ENCODE results near the gene KDM1B.

Gene KDM1B

DNA sequence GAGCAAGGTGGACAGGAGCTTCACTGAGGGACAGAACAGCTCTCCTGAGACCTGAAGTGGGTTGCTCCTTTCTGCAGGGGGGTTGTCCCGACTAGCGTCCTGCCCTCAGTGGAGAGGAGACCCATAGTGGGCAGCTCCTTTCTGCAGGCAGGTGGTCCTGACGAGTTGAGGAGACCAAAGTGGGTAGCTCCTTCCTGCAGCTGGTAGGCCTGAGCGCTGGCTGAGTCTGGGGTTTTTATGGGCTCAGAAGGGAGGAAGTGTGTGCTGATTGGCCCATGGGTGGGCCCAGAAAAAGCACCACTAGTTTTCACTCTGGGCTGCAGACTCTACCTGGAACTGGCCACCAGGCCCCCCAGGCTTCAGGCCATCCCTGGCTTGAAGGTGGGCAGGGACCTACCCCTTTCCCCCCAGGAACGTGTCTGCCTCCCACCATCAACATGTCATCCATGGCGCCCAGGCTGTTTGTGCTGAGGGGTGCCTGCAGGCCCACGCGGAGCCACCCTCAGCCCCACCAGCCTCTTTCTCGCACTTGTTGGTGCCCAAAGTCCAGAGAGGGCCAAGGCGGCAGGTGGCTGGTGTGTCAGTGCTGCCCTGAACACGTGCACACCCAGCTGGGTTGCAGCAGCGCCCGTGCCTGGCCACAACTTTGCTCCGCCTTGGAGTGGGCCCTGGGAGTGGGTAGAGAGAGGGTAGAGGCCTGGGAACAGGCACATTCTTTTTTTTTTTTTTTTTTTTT is 110.7 kb downstream of the KDM1B start:
- Histone ChIP-seq H3K4me1 (ENCODE audit: insufficient read depth, low read length) (peaks cover 19% of the 10 kb centered on the region; the same call in 1 of the 2 replicates), H3K36me3 (ENCODE audit: insufficient read depth, low read depth, low read length) (peaks cover 22% of the 10 kb centered on the region), H3K4me3 (ENCODE audit: low read length) (peak overlapping the region; percentile 84), H3K27me3 (ENCODE audit: insufficient read depth, low read length) (no peaks in the 10 kb centered on the region; the same call in 1 of the 2 replicates), H3K9me3 (ENCODE audit: insufficient read depth, low read depth, low read length) (no peaks in the 10 kb centered on the region), H3K9ac (ENCODE audit: low read depth, low read length) (peak overlapping the region; percentile 91; the same call in 1 of the 2 replicates), H3K27ac (ENCODE audit: low read length) (no peak overlapping the region)

DNA sequence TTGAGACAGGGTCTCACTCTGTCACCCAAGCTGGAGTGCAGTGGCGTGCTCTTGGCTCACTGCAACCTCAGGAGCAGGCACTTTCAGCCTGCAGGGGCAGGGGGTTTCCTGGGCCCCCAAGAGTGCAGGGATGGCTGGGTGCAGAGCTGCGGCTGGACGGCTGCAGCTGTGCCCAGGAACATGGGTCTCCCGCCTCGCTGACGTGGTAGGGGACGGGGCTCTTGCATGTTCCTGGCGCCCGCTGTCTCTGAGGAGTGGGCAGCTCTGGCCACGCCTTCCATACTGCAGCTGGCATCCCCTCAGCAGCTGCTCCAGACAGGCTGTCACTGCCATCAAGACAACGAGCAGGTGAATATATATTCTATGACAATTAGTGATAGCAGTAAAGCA is 111.3 kb downstream of the KDM1B start:
- Histone ChIP-seq H3K27ac (ENCODE audit: low read length) (no peak overlapping the region), H3K9ac (ENCODE audit: low read depth, low read length) (no peak overlapping the region), H3K4me1 (ENCODE audit: insufficient read depth, low read length) (peaks cover 17% of the 10 kb centered on the region; the same call in 1 of the 2 replicates), H3K4me3 (ENCODE audit: low read length) (no peak overlapping the region), H3K27me3 (ENCODE audit: insufficient read depth, low read length) (no peaks in the 10 kb centered on the region; the same call in 1 of the 2 replicates), H3K9me3 (ENCODE audit: insufficient read depth, low read depth, low read length) (no peaks in the 10 kb centered on the region), H3K36me3 (ENCODE audit: insufficient read depth, low read depth, low read length) (peaks cover 17% of the 10 kb centered on the region)

DNA sequence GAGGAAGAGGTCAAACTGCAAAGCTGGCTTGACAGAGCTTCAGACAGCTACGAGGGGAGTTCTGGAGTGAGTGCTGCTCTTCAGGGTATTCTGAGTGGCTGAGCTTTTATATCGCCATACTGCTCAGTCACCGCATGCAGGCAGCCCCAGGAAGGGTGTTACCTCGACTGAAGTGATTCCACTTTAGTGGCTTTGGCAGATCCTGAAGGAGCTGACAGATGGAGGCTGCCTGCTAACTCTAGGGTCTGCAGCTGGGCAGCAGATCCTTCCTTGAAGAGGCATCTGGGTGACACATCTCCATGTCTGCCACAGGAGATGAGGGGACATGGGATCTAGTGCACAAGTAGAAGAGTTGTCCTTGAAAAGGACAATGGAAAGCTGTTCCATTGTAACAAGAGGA is 112.8 kb downstream of the KDM1B start:
- peaks cover 9% of the 10 kb centered on the region; the same call in 1 of the 2 replicates for H3K4me1 ChIP-seq (ENCODE audit: insufficient read depth, low read length)
- H3K27me3 ChIP-seq (ENCODE audit: insufficient read depth, low read length): no peaks in the 10 kb centered on the region; the same call in 1 of the 2 replicates
- H3K36me3 ChIP-seq (ENCODE audit: insufficient read depth, low read depth, low read length): peaks cover 2% of the 10 kb centered on the region; the same call in 1 of the 2 replicates

DNA sequence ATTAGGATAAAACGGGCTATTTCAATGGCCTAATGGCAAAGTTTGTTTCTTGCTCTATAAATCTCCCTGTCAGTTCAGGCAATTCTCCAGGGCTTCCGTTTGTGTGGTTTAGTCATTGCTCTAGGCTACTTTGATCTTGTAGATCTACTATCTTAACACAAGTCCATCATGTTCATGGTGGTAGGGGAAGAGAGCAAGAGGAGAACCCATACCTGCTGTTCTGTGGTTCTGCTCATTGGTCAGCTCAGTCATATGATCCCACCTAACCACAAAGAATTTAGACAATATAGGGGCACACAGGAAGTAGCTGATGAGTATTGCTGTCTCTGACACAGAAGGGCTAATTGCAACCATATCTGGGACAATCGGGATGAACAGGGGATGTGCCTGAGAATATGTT is 114.0 kb downstream of the KDM1B start:
- Histone ChIP-seq H3K9me3 (ENCODE audit: insufficient read depth, low read depth, low read length) (no peaks in the 10 kb centered on the region), H3K4me1 (ENCODE audit: insufficient read depth, low read length) (peaks cover 9% of the 10 kb centered on the region; the same call in 1 of the 2 replicates), H3K27ac (ENCODE audit: low read length) (no peak overlapping the region), H3K27me3 (ENCODE audit: insufficient read depth, low read length) (no peaks in the 10 kb centered on the region; the same call in 1 of the 2 replicates), H3K9ac (ENCODE audit: low read depth, low read length) (no peak overlapping the region), H3K4me3 (ENCODE audit: low read length) (no peak overlapping the region), H3K36me3 (ENCODE audit: insufficient read depth, low read depth, low read length) (no peaks in the 10 kb centered on the region)

More for the DNA sequence above, 112.8 kb downstream of the KDM1B start:
- no peak overlapping the region for H3K27ac ChIP-seq (ENCODE audit: low read length)
- no peak overlapping the region for H3K4me3 ChIP-seq (ENCODE audit: low read length)
- H3K9me3 ChIP-seq (ENCODE audit: insufficient read depth, low read depth, low read length): no peaks in the 10 kb centered on the region
- H3K9ac ChIP-seq (ENCODE audit: low read depth, low read length): no peak overlapping the region

DNA sequence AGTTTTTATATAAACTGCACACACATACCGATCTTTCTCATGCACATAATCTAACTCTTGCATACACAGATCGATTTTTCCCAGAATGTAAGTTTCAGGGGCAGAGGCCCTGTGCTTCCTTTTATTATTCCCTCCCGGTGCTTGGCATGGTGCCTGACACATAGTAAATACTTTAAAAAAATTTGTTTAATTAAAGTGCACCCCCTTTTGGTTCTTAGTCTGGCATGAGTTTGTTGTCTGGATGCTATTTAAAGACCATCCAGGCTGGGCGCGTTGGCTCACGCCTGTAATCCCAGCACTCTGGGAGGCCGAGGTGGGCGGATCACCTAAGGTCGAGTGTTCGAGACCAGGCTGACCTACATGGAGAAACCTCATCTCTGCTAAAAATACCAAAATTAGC is 114.5 kb downstream of the KDM1B start:
- Histone ChIP-seq H3K9ac (ENCODE audit: low read depth, low read length) (no peak overlapping the region), H3K27me3 (ENCODE audit: insufficient read depth, low read length) (no peaks in the 10 kb centered on the region; the same call in 1 of the 2 replicates), H3K4me1 (ENCODE audit: insufficient read depth, low read length) (peaks cover 9% of the 10 kb centered on the region; the same call in 1 of the 2 replicates), H3K9me3 (ENCODE audit: insufficient read depth, low read depth, low read length) (no peaks in the 10 kb centered on the region), H3K36me3 (ENCODE audit: insufficient read depth, low read depth, low read length) (no peaks in the 10 kb centered on the region), H3K27ac (ENCODE audit: low read length) (no peak overlapping the region), H3K4me3 (ENCODE audit: low read length) (no peak overlapping the region)

DNA sequence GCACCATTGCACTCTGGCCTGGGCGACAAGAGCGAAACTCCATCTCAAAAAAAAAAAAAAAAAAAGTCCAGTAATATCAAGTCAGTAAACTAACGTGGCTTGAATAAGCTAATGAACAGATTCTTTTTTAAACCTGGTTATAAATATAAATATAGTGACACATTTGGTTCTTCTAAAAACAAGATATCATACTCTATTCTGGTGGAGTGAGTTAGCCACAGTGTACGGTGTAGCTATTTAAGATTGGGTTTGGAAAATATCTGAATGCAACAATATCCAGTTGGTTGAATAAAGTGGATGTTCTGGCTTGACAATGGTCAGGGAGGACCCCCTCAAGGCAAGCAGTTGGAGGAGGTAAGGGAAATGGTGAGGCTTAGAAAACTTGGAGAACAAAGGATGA is 115.0 kb downstream of the KDM1B start:
- H3K27ac ChIP-seq (ENCODE audit: low read length): no peak overlapping the region
- H3K9ac ChIP-seq (ENCODE audit: low read depth, low read length): no peak overlapping the region
- peaks cover 5% of the 10 kb centered on the region for H3K27me3 ChIP-seq (ENCODE audit: insufficient read depth, low read length)
- H3K4me1 ChIP-seq (ENCODE audit: insufficient read depth, low read length): peaks cover 6% of the 10 kb centered on the region; the same call in 1 of the 2 replicates
- H3K36me3 ChIP-seq (ENCODE audit: insufficient read depth, low read depth, low read length): no peaks in the 10 kb centered on the region
- no peak overlapping the region for H3K4me3 ChIP-seq (ENCODE audit: low read length)
- no peaks in the 10 kb centered on the region for H3K9me3 ChIP-seq (ENCODE audit: insufficient read depth, low read depth, low read length)
